OCI-LY1 (cell line): ENCODE measurements around the gene NPSR1.

Experiments
- H2AFZ ChIP-seq: fragments of 200-600 bp; sonication (generic), shearing (Covaris generic); 2 replicates; pipeline ENCODE4 v1.6.0; 2014; ENCODE audit warnings: antibody characterized with exemption, mild to moderate bottlenecking, low read length
- H3F3A ChIP-seq: fragments of 200-600 bp; sonication (generic), shearing (Covaris generic); 2 replicates; pipeline ENCODE4 v1.6.0; 2014; ENCODE audit warnings: mild to moderate bottlenecking, antibody characterized with exemption, low read length, moderate library complexity; ENCODE audit not compliant: insufficient read depth
- H3K27ac ChIP-seq: fragments of 200-600 bp; sonication (generic); 2 replicates; pipeline ENCODE4 v1.5.1; 2014; ENCODE audit warnings: low read length, mixed run types, mild to moderate bottlenecking, low read depth; ENCODE audit not compliant: poor library complexity, severe bottlenecking
- H3K27me3 ChIP-seq: fragments of 200-600 bp; sonication (generic); 2 replicates; pipeline ENCODE4 v1.6.0; 2014; ENCODE audit warnings: antibody characterized with exemption, mild to moderate bottlenecking, low read length, moderate library complexity; ENCODE audit not compliant: insufficient read depth
- H3K36me3 ChIP-seq: fragments of 200-600 bp; sonication (generic); 2 replicates; pipeline ENCODE4 v1.6.1; 2014; ENCODE audit warnings: mild to moderate bottlenecking, antibody characterized with exemption, low read length, moderate library complexity, mixed read lengths; ENCODE audit not compliant: insufficient read depth
- H3K4me1 ChIP-seq: fragments of 200-600 bp; sonication (generic); 2 replicates; pipeline ENCODE4 v1.5.1; 2014; ENCODE audit warnings: mild to moderate bottlenecking, low read length, moderate library complexity; ENCODE audit not compliant: insufficient read depth, severe bottlenecking
- H3K4me2 ChIP-seq: fragments of 200-600 bp; sonication (generic), shearing (Covaris generic); 2 replicates; pipeline ENCODE4 v1.6.1; 2014; ENCODE audit warnings: low read length
- H3K4me3 ChIP-seq: fragments of 200-600 bp; sonication (generic); 2 replicates; pipeline ENCODE4 v1.5.1; 2014; ENCODE audit warnings: low read length, low read depth, mild to moderate bottlenecking, mixed read lengths; ENCODE audit not compliant: poor library complexity, severe bottlenecking
- H3K79me2 ChIP-seq: fragments of 200-600 bp; shearing (Covaris generic); 2 replicates; pipeline ENCODE4 v1.6.1; 2016; ENCODE audit warnings: mixed run types, low read length, mixed read lengths; ENCODE audit not compliant: insufficient read depth
- H3K9ac ChIP-seq: fragments of 200-600 bp; sonication (generic), shearing (Covaris generic); 2 replicates; pipeline ENCODE4 v1.6.1; 2014; ENCODE audit warnings: mild to moderate bottlenecking, low read length, mixed read lengths
- H3K9me2 ChIP-seq: fragments of 200-600 bp; sonication (generic), shearing (Covaris generic); 2 replicates; pipeline ENCODE4 v1.6.1; 2014; ENCODE audit warnings: low read depth, mild to moderate bottlenecking, low read length, mixed read lengths
- H3K9me3 ChIP-seq: fragments of 200-600 bp; shearing (Covaris generic); 2 replicates; pipeline ENCODE4 v1.6.1; 2014; ENCODE audit warnings: low read length, mixed read lengths
- H4K20me1 ChIP-seq: fragments of 200-600 bp; sonication (generic), shearing (Covaris generic); 2 replicates; pipeline ENCODE4 v1.6.0; 2016; ENCODE audit warnings: mild to moderate bottlenecking, low read length; ENCODE audit not compliant: insufficient read depth
- EZH2 ChIP-seq: fragments of 200-600 bp; sonication (generic), shearing (Covaris generic); IDR thresholded peaks from 2 replicates; pipeline ENCODE4 v1.8.0; 2017; ENCODE audit warnings: borderline replicate concordance, mixed run types, mild to moderate bottlenecking, antibody characterized with exemption, low read length, moderate library complexity, mixed read lengths
- TF ChIP-seq, protein P1 (sequence below): fragments of 200-600 bp; sonication (generic), shearing (Covaris generic); IDR thresholded peaks from 2 replicates; pipeline ENCODE4 v1.5.1; 2017; ENCODE audit warnings: mild to moderate bottlenecking, antibody characterized with exemption, low read length, moderate library complexity, mixed read lengths

The NPSR1 gene

GRCh38 chr7:34653787-34654186, 4.2 kb upstream of the NPSR1 start:
- no peak overlapping the region for H3K4me3 ChIP-seq
- H3K9ac ChIP-seq: no peak overlapping the region

GRCh38 chr7:34655384-34655783, 2.6 kb upstream of the NPSR1 start:
- Histone ChIP-seq H4K20me1 (no peaks in the 10 kb centered on the region), H3K36me3 (no peaks in the 10 kb centered on the region), H3K9ac (no peak overlapping the region), H2AFZ (no peak overlapping the region), H3K27ac (no peak overlapping the region), H3K4me2 (no peak overlapping the region), H3K4me1 (no peaks in the 10 kb centered on the region), H3K4me3 (no peak overlapping the region), H3F3A (no peaks in the 10 kb centered on the region), H3K9me3 (no peaks in the 10 kb centered on the region), H3K79me2 (no peaks in the 10 kb centered on the region), H3K9me2 (no peaks in the 10 kb centered on the region), H3K27me3 (no peaks in the 10 kb centered on the region)
- TF ChIP-seq, protein P1, sequence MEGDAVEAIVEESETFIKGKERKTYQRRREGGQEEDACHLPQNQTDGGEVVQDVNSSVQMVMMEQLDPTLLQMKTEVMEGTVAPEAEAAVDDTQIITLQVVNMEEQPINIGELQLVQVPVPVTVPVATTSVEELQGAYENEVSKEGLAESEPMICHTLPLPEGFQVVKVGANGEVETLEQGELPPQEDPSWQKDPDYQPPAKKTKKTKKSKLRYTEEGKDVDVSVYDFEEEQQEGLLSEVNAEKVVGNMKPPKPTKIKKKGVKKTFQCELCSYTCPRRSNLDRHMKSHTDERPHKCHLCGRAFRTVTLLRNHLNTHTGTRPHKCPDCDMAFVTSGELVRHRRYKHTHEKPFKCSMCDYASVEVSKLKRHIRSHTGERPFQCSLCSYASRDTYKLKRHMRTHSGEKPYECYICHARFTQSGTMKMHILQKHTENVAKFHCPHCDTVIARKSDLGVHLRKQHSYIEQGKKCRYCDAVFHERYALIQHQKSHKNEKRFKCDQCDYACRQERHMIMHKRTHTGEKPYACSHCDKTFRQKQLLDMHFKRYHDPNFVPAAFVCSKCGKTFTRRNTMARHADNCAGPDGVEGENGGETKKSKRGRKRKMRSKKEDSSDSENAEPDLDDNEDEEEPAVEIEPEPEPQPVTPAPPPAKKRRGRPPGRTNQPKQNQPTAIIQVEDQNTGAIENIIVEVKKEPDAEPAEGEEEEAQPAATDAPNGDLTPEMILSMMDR: no peak
- no peak for TF ChIP-seq EZH2

More at GRCh38 chr7:34653787-34654186, 4.2 kb upstream of the NPSR1 start:
- H3K9me2 ChIP-seq: no peaks in the 10 kb centered on the region
- no peak for TF ChIP-seq EZH2
- TF ChIP-seq, protein P1: no peak
- no peaks in the 10 kb centered on the region for H4K20me1 ChIP-seq
- no peak overlapping the region for H3K4me2 ChIP-seq
- H2AFZ ChIP-seq: no peak overlapping the region
- no peaks in the 10 kb centered on the region for H3K79me2 ChIP-seq
- no peaks in the 10 kb centered on the region for H3K36me3 ChIP-seq
- H3K27ac ChIP-seq: no peak overlapping the region
- H3K4me1 ChIP-seq: no peaks in the 10 kb centered on the region
- H3F3A ChIP-seq: no peaks in the 10 kb centered on the region
- no peaks in the 10 kb centered on the region for H3K27me3 ChIP-seq
- H3K9me3 ChIP-seq: no peaks in the 10 kb centered on the region

GRCh38 chr7:34656041-34656440, 2.0 kb upstream of the NPSR1 start:
- no peak overlapping the region for H2AFZ ChIP-seq
- H4K20me1 ChIP-seq: no peaks in the 10 kb centered on the region
- H3F3A ChIP-seq: no peaks in the 10 kb centered on the region
- H3K27me3 ChIP-seq: no peaks in the 10 kb centered on the region
- no peak overlapping the region for H3K27ac ChIP-seq
- no peak overlapping the region for H3K9ac ChIP-seq
- TF ChIP-seq, protein P1: no peak
- no peak for TF ChIP-seq EZH2
- H3K9me3 ChIP-seq: no peaks in the 10 kb centered on the region
- no peaks in the 10 kb centered on the region for H3K36me3 ChIP-seq
- no peak overlapping the region for H3K4me3 ChIP-seq
- H3K79me2 ChIP-seq: no peaks in the 10 kb centered on the region
- H3K9me2 ChIP-seq: no peaks in the 10 kb centered on the region
- no peak overlapping the region for H3K4me2 ChIP-seq
- no peaks in the 10 kb centered on the region for H3K4me1 ChIP-seq
